B cell (primary cell): ENCODE results near the gene TP53.

Experiments used
- CTCF ChIP-seq: fragments of 200-600 bp; IDR thresholded peaks from one replicate; pipeline ENCODE4 v1.8.0; 2022; ENCODE audit warnings: antibody characterized with exemption, mild to moderate bottlenecking
- EZH2 ChIP-seq: IDR thresholded peaks from 2 replicates; pipeline ENCODE4 v1.6.1; 2012; ENCODE audit warnings: borderline replicate concordance, low read depth, mild to moderate bottlenecking, moderate library complexity, low read length; ENCODE audit not compliant: insufficient read depth, poor library complexity, severe bottlenecking

DNA sequence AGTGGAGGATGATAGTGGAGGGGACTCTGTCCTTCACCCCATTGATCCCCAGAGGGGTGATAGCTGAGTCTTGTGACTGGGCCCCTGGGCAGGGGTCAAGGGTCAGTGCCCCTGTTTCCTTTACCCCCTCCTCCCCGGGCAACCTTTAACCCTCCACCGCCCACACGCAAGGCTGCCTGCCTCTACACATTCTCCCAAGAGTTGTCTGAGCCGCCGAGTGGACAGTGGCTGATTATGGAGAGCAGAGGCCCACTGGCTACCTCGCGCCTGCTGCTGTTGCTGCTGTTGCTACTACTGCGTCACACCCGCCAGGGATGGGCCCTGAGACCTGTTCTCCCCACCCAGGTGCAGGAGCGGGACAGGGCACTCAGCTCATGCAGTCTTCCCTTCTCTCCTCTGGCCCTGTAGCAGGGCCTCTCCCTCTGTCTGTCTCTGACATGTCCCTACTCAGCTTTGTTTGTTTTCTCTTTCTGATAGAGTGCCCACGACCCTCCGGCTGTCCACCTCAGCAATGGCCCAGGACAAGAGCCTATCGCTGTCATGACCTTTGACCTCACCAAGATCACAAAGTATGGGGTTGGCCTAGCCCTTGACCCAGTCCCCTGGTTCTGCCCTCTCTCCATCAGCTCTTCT lies 57.2 kb downstream of the TP53 start, which contains the start of gene SHBG:
- TF ChIP-seq CTCF (no peak), EZH2 (no peak)
